OCI-LY1 (cell line): ENCODE measurements around the gene CFAP97D1.

Source experiments
- H2AFZ ChIP-seq: fragments of 200-600 bp; sonication (generic), shearing (Covaris generic); 2 replicates; pipeline ENCODE4 v1.6.0; 2014; ENCODE audit warnings: antibody characterized with exemption, mild to moderate bottlenecking, low read length
- H3F3A ChIP-seq: fragments of 200-600 bp; sonication (generic), shearing (Covaris generic); 2 replicates; pipeline ENCODE4 v1.6.0; 2014; ENCODE audit warnings: mild to moderate bottlenecking, antibody characterized with exemption, low read length, moderate library complexity; ENCODE audit not compliant: insufficient read depth
- H3K27ac ChIP-seq: fragments of 200-600 bp; sonication (generic); 2 replicates; pipeline ENCODE4 v1.5.1; 2014; ENCODE audit warnings: low read length, mixed run types, mild to moderate bottlenecking, low read depth; ENCODE audit not compliant: poor library complexity, severe bottlenecking
- H3K27me3 ChIP-seq: fragments of 200-600 bp; sonication (generic); 2 replicates; pipeline ENCODE4 v1.6.0; 2014; ENCODE audit warnings: antibody characterized with exemption, mild to moderate bottlenecking, low read length, moderate library complexity; ENCODE audit not compliant: insufficient read depth
- H3K36me3 ChIP-seq: fragments of 200-600 bp; sonication (generic); 2 replicates; pipeline ENCODE4 v1.6.1; 2014; ENCODE audit warnings: mild to moderate bottlenecking, antibody characterized with exemption, low read length, moderate library complexity, mixed read lengths; ENCODE audit not compliant: insufficient read depth
- H3K4me1 ChIP-seq: fragments of 200-600 bp; sonication (generic); 2 replicates; pipeline ENCODE4 v1.5.1; 2014; ENCODE audit warnings: mild to moderate bottlenecking, low read length, moderate library complexity; ENCODE audit not compliant: insufficient read depth, severe bottlenecking
- H3K4me2 ChIP-seq: fragments of 200-600 bp; sonication (generic), shearing (Covaris generic); 2 replicates; pipeline ENCODE4 v1.6.1; 2014; ENCODE audit warnings: low read length
- H3K4me3 ChIP-seq: fragments of 200-600 bp; sonication (generic); 2 replicates; pipeline ENCODE4 v1.5.1; 2014; ENCODE audit warnings: low read length, low read depth, mild to moderate bottlenecking, mixed read lengths; ENCODE audit not compliant: poor library complexity, severe bottlenecking
- H3K79me2 ChIP-seq: fragments of 200-600 bp; shearing (Covaris generic); 2 replicates; pipeline ENCODE4 v1.6.1; 2016; ENCODE audit warnings: mixed run types, low read length, mixed read lengths; ENCODE audit not compliant: insufficient read depth
- H3K9ac ChIP-seq: fragments of 200-600 bp; sonication (generic), shearing (Covaris generic); 2 replicates; pipeline ENCODE4 v1.6.1; 2014; ENCODE audit warnings: mild to moderate bottlenecking, low read length, mixed read lengths
- H3K9me2 ChIP-seq: fragments of 200-600 bp; sonication (generic), shearing (Covaris generic); 2 replicates; pipeline ENCODE4 v1.6.1; 2014; ENCODE audit warnings: low read depth, mild to moderate bottlenecking, low read length, mixed read lengths
- H3K9me3 ChIP-seq: fragments of 200-600 bp; shearing (Covaris generic); 2 replicates; pipeline ENCODE4 v1.6.1; 2014; ENCODE audit warnings: low read length, mixed read lengths
- H4K20me1 ChIP-seq: fragments of 200-600 bp; sonication (generic), shearing (Covaris generic); 2 replicates; pipeline ENCODE4 v1.6.0; 2016; ENCODE audit warnings: mild to moderate bottlenecking, low read length; ENCODE audit not compliant: insufficient read depth
- EZH2 ChIP-seq: fragments of 200-600 bp; sonication (generic), shearing (Covaris generic); IDR thresholded peaks from 2 replicates; pipeline ENCODE4 v1.8.0; 2017; ENCODE audit warnings: borderline replicate concordance, mixed run types, mild to moderate bottlenecking, antibody characterized with exemption, low read length, moderate library complexity, mixed read lengths
- TF ChIP-seq, protein P1 (sequence below): fragments of 200-600 bp; sonication (generic), shearing (Covaris generic); IDR thresholded peaks from 2 replicates; pipeline ENCODE4 v1.5.1; 2017; ENCODE audit warnings: mild to moderate bottlenecking, antibody characterized with exemption, low read length, moderate library complexity, mixed read lengths

Gene CFAP97D1

DNA sequence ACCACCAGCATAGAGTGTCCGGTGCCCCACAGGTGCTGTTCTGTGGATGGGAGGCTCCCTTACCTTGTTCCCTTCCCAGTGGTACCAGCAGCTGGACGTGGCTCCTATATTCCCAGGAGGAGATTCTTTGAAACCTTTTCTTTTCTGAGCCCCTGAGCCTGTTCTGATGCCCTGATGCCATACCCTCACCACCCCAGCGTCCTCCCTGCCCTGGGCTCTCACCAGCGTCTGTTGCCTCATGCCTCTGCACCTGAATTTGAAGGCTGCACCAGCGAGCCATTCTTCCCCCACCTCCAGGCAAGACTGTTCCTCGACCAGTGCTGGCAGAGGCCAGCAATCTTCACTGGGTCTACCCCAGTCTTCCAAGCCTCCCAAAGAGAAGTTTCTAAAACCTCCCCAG, 22.1 kb upstream of the CFAP97D1 start:
- Histone ChIP-seq H3F3A (no peaks in the 10 kb centered on the region), H3K27ac (no peak overlapping the region), H3K9ac (no peak overlapping the region), H3K9me2 (no peaks in the 10 kb centered on the region), H3K36me3 (no peaks in the 10 kb centered on the region), H2AFZ (no peak overlapping the region), H3K9me3 (no peaks in the 10 kb centered on the region), H3K4me1 (no peaks in the 10 kb centered on the region), H3K27me3 (peaks cover 9% of the 10 kb centered on the region; the same call in 1 of the 2 replicates), H4K20me1 (no peaks in the 10 kb centered on the region), H3K4me2 (no peak overlapping the region), H3K79me2 (no peaks in the 10 kb centered on the region), H3K4me3 (no peak overlapping the region)
- TF ChIP-seq, protein P1, sequence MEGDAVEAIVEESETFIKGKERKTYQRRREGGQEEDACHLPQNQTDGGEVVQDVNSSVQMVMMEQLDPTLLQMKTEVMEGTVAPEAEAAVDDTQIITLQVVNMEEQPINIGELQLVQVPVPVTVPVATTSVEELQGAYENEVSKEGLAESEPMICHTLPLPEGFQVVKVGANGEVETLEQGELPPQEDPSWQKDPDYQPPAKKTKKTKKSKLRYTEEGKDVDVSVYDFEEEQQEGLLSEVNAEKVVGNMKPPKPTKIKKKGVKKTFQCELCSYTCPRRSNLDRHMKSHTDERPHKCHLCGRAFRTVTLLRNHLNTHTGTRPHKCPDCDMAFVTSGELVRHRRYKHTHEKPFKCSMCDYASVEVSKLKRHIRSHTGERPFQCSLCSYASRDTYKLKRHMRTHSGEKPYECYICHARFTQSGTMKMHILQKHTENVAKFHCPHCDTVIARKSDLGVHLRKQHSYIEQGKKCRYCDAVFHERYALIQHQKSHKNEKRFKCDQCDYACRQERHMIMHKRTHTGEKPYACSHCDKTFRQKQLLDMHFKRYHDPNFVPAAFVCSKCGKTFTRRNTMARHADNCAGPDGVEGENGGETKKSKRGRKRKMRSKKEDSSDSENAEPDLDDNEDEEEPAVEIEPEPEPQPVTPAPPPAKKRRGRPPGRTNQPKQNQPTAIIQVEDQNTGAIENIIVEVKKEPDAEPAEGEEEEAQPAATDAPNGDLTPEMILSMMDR = no peak
- TF ChIP-seq EZH2 = no peak

DNA sequence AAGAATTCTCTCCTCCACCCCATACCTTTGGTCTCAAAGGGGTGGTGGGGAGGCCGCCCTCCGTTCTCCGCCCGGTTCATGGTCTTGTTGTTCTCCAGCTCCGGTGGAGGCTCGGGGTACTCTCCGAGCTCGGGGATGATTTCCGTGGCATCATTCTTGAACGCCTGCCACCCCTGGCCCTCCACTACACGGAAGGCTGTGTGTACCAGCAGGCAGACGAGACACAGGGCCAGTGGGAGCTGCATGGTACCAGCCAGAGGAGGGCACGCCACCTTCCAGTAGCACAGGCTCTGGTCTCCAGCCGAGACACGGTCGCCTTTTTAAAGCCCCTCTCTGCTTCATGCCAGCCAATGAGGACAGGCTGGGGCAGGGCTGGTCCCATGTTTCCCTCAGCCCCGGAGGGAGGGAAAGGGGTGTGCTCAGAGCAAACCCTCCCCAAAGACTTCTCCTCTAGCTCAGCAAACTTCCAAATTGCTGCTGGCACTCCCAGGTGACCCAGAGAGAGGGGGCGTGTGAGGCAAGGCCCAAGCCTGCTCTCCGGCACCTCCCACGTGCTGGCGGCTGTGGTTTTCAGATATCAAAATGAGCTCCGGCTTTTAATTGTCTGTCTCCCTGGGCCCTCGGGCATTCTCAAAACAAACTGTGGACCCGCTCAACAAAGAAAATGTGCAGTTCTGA, 21.6 kb upstream of the CFAP97D1 start, which contains the start of gene SOST:
Gene SOST, minus strand, starts transcription at position 295 of the 678 bp plus-strand sequence. Its CDS starts 50 bp downstream, at position 245.
- H3F3A ChIP-seq = no peaks in the 10 kb centered on the region
- no peak within 1 kb of the TSS for H3K27ac ChIP-seq
- H3K9me3 ChIP-seq = no peaks in the 10 kb centered on the region
- no peaks in the 10 kb centered on the region for H3K36me3 ChIP-seq
- H3K9me2 ChIP-seq = no peaks in the 10 kb centered on the region
- no peaks in the 10 kb centered on the region for H3K79me2 ChIP-seq
- no peaks in the 10 kb centered on the region for H4K20me1 ChIP-seq
- H2AFZ ChIP-seq = no peak within 1 kb of the TSS
- no peak within 1 kb of the TSS for H3K4me2 ChIP-seq
- no peak within 1 kb of the TSS for H3K9ac ChIP-seq
- no peak within 1 kb of the TSS for H3K4me3 ChIP-seq
- H3K4me1 ChIP-seq = no peaks in the 10 kb centered on the region
- peaks cover 9% of the 10 kb centered on the region; the same call in 1 of the 2 replicates for H3K27me3 ChIP-seq
- TF ChIP-seq EZH2 = no peak
- TF ChIP-seq, protein P1 = no peak

DNA sequence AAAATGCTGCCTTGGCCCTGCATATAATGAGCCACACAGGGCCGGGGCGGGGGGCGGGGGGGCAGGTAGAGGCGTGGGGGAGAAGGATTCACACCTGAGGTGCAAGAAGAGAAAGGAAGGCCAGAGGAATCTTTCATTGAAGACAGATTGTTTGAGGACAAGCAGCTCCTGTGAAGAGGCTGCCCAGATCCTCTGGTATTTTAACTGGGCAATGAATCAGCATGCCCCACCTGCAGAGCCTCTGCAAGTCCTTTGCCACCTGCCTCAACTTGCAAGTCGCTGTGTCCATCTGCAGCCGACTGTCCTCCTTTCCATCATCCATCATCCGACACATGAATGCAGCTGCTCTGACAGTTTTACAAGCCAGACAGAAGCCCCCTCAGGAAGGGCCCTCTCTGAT, 20.4 kb upstream of the CFAP97D1 start:
- no peak overlapping the region for H3K4me3 ChIP-seq
- H3F3A ChIP-seq = no peaks in the 10 kb centered on the region
- H4K20me1 ChIP-seq = no peaks in the 10 kb centered on the region
- H3K79me2 ChIP-seq = no peaks in the 10 kb centered on the region
- no peak overlapping the region for H3K9ac ChIP-seq
- H2AFZ ChIP-seq = no peak overlapping the region
- H3K9me2 ChIP-seq = no peaks in the 10 kb centered on the region
- no peak overlapping the region for H3K27ac ChIP-seq
- no peak overlapping the region for H3K4me2 ChIP-seq
- H3K36me3 ChIP-seq = no peaks in the 10 kb centered on the region
- TF ChIP-seq, protein P1 = no peak
- no peak for TF ChIP-seq EZH2
- no peaks in the 10 kb centered on the region for H3K9me3 ChIP-seq
- H3K4me1 ChIP-seq = no peaks in the 10 kb centered on the region
- peaks cover 4% of the 10 kb centered on the region; the same call in 1 of the 2 replicates for H3K27me3 ChIP-seq
